Calu3 (cell line): Measurements from ENCODE around the gene DESI2. TPM values are rescaled to one million over a fixed set of nuclear protein-coding genes. Genes with fewer than 3 reads are reported as not detected.

ENCODE experiments used
- BruUV-seq: library from RNA; stranded (reverse); fragments of 400-500 nt; replicated peaks from 2 replicates; lab custom pipeline; 2021; lab: Mats Ljungman, UMichigan
- CTCF ChIA-PET: fragments of 300-600 bp; sonication (Branson Sonifier 250); formaldehyde crosslinking; loops from one replicate; lab custom pipeline; 2022; ENCODE audit warnings: antibody characterized with exemption; lab: Charles Lee
- DNase-seq: peaks from one replicate; pipeline ENCODE4 v3.0.0; 2022
- H3K27ac Mint-ChIP-seq: one replicate; pipeline ENCODE4 v1.8.0; 2022; ENCODE audit warnings: mixed read lengths; ENCODE audit not compliant: unreplicated experiment
- H3K27me3 Mint-ChIP-seq: one replicate; pipeline ENCODE4 v1.8.0; 2022; ENCODE audit warnings: mixed read lengths; ENCODE audit not compliant: unreplicated experiment
- H3K36me3 Mint-ChIP-seq: one replicate; pipeline ENCODE4 v1.8.0; 2022; ENCODE audit warnings: mild to moderate bottlenecking, moderate library complexity, mixed read lengths; ENCODE audit not compliant: insufficient read depth, unreplicated experiment
- H3K4me1 Mint-ChIP-seq: one replicate; pipeline ENCODE4 v1.8.0; 2022; ENCODE audit warnings: mild to moderate bottlenecking, low read depth, mixed read lengths; ENCODE audit not compliant: unreplicated experiment
- H3K4me3 Mint-ChIP-seq: one replicate; pipeline ENCODE4 v1.8.0; 2022; ENCODE audit warnings: mild to moderate bottlenecking, low read depth, moderate library complexity, mixed read lengths; ENCODE audit not compliant: unreplicated experiment
- H3K9me3 Mint-ChIP-seq: one replicate; pipeline ENCODE4 v1.8.0; 2022; ENCODE audit warnings: low read depth, mixed read lengths; ENCODE audit not compliant: unreplicated experiment
- CTCF ChIP-seq: fragments of 200-600 bp; IDR thresholded peaks from one replicate; pipeline ENCODE4 v1.8.0; 2022; ENCODE audit warnings: antibody characterized with exemption; ENCODE audit not compliant: unreplicated experiment
- intact Hi-C: fragments of 100-400 bp; cut with micrococcal nuclease; formaldehyde crosslinking; loops from one replicate; pipeline ENCODE4 v1.10.0; 2022; ENCODE audit not compliant: unreplicated experiment
- total RNA-seq: library from RNA; stranded (reverse); gene quantifications from 2 replicates; pipeline ENCODE4 v1.2.3, GENCODE V29; 2022

The DESI2 gene
- total RNA-seq, 1 experiment from 2014 or later: 39.1 TPM

GRCh38 chr1:244628789-244629188 is 24.1 kb upstream of the DESI2 start:
- H3K27me3 Mint-ChIP-seq: no peaks in the 10 kb centered on the region
- CTCF ChIA-PET: interaction anchor here (1.0 kb wide), 1 partner anchor 14 kb away, joined by 3 read pairs; no protein-coding TSS in a partner anchor
- no peaks in the 10 kb centered on the region for H3K9me3 Mint-ChIP-seq
- H3K4me3 Mint-ChIP-seq: no peak overlapping the region
- H3K4me1 Mint-ChIP-seq: peaks cover 11% of the 10 kb centered on the region
- H3K36me3 Mint-ChIP-seq: no peaks in the 10 kb centered on the region
- BruUV-seq: no TSS peak
- no peak for TF ChIP-seq CTCF
- DNase-seq: no peak
- H3K27ac Mint-ChIP-seq: no peak overlapping the region
- intact Hi-C loops: no loop called here

DNA sequence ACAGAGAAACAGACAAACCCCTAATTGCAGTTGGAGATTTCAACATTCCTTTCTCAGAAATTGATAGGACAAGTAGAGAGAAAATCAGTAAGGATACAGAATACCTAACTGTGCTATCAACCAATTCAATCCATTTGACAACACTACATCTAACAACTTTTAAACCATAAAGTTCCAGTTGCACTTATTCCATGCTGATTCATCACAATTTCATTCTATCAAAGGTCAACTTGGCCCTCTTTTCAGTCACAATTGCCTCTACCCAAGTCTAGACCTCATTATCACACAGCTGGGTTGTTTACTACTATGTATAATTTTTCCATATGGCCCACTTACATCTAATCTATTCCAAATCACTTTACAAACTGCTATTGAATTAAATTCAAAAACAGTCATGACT is 19.8 kb upstream of the DESI2 start:
- Mint-ChIP-seq H3K27ac (no peak overlapping the region), H3K36me3 (no peaks in the 10 kb centered on the region), H3K4me3 (no peak overlapping the region), H3K4me1 (peaks cover 10% of the 10 kb centered on the region), H3K9me3 (no peaks in the 10 kb centered on the region), H3K27me3 (no peaks in the 10 kb centered on the region)
- BruUV-seq: no TSS peak
- intact Hi-C loops: no loop called here
- TF ChIP-seq CTCF: no peak
- no peak for DNase-seq
- CTCF ChIA-PET: no interaction called here

DNA sequence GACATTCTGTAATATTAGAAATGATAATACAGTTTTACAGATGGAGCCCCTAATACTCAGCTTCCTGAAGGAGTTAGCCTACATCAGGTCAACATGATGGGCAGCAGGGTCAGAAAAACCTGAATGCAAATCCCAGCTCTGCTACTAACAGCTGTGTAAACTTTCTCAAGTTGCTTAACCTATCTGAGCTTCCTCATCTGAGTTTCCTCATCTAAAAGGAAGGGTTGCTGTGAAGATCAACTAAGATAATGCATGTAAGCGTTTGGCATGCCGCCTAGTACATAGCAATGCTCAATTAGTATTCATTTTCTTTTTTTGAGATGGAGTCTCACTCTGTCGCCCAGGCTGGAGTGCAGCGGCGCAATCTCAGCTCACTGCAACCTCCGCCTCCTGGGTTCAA is 18.4 kb upstream of the DESI2 start:
- TF ChIP-seq CTCF: no peak
- CTCF ChIA-PET: no interaction called here
- H3K36me3 Mint-ChIP-seq: no peaks in the 10 kb centered on the region
- H3K27ac Mint-ChIP-seq: no peak overlapping the region
- intact Hi-C loops: no loop called here
- H3K9me3 Mint-ChIP-seq: no peaks in the 10 kb centered on the region
- no peaks in the 10 kb centered on the region for H3K27me3 Mint-ChIP-seq
- H3K4me3 Mint-ChIP-seq: no peak overlapping the region
- no peaks in the 10 kb centered on the region for H3K4me1 Mint-ChIP-seq
- no TSS peak for BruUV-seq
- DNase-seq: no peak

DNA sequence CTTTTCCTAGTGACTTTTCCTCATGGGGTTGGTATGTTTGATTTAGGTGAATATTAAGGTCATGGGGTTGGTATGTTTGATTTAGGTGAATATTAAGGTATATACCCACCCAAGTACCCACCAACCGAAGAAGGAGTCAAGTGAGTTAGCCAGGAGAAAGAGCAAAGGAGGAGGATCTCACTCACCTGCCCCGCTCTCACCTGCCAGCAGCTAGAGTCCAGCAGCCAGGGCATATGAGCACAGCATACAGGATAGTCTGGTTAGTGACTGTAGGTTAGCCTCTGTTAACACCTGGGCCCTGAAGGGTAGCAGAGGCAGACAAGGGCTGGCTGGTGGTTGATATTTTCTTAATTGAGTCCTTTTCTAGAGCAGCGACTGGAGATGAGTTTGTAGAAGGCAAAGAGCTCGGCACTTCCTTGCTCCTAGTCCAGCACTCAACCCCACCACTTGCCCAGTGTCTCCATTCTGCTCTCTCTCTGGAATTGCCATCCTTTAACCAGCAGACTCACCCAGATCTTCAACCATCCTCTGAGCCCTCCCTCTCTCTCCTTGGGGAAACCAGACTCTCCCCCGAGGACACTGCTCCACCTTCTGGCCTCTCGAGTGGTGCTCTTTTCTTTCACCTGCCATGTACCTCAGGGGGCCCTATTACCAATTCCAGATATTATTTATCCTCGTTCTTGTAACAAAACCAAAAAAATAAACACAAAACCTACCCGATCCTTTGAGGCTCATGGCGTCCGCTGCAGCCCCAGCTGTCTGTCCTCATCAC is 16.3 kb upstream of the DESI2 start:
- no peak overlapping the region for H3K27ac Mint-ChIP-seq
- no peak for DNase-seq

More for the DNA sequence above, 16.3 kb upstream of the DESI2 start:
- no peak for TF ChIP-seq CTCF
- no TSS peak for BruUV-seq
- no peak overlapping the region for H3K4me3 Mint-ChIP-seq
- intact Hi-C loops: no loop called here
- no peaks in the 10 kb centered on the region for H3K36me3 Mint-ChIP-seq
- CTCF ChIA-PET: no interaction called here
- H3K9me3 Mint-ChIP-seq: no peaks in the 10 kb centered on the region
- peaks cover 4% of the 10 kb centered on the region for H3K27me3 Mint-ChIP-seq
- H3K4me1 Mint-ChIP-seq: no peaks in the 10 kb centered on the region
